Prostate gland (tissue), 2 donors: ENCODE data around the gene OR13D1. TPM values are rescaled to one million over a fixed set of nuclear protein-coding genes. Genes with fewer than 3 reads are reported as not detected.

Source experiments
- DNase-seq: peaks from one replicate; pipeline ENCODE4 v3.0.0-alpha.2; 2019; ENCODE audit warnings: low spot score
- H3K27ac ChIP-seq, 2 donors: fragments of 200-600 bp; sonication (generic); 2 replicates each; pipeline ENCODE4 v1.5.1; 2017 to 2019
- H3K27me3 ChIP-seq: fragments of 200-600 bp; sonication (generic); replicated peaks from 2 replicates; pipeline ENCODE4 v1.5.1; 2019; ENCODE audit not compliant: insufficient read depth
- H3K36me3 ChIP-seq, 2 donors: fragments of 200-600 bp; sonication (generic); 1 replicate in 1 of 2; 2 replicates in 1 of 2; pipeline versions ENCODE4 v1.5.1 to v1.8.1; 2017 to 2019
- H3K4me1 ChIP-seq: fragments of 200-600 bp; sonication (generic); replicated peaks from 2 replicates; pipeline ENCODE4 v1.5.1; 2019
- H3K4me3 ChIP-seq, 2 donors: fragments of 200-600 bp; sonication (generic); 2 replicates each; pipeline ENCODE4 v1.5.1; 2017 to 2019
- H3K9me3 ChIP-seq: fragments of 200-600 bp; sonication (generic); 2 replicates; pipeline ENCODE4 v1.5.1; 2017
- CTCF ChIP-seq, 4 experiments: fragments of 200-600 bp in 2 of 4; fragments of 450-650 bp in 2 of 4; sonication (generic) in 2 of 4; IDR thresholded peaks; 1 replicate in 3 of 4; 2 replicates in 1 of 4; pipeline ENCODE4 v1.5.1; 2016 to 2019; ENCODE audit warnings: antibody characterized with exemption in 4 of 4, mild to moderate bottlenecking in 2 of 4, moderate library complexity in 2 of 4
- POLR2A ChIP-seq: fragments of 450-650 bp; IDR thresholded peaks from one replicate; pipeline ENCODE4 v1.6.1; 2016; ENCODE audit warnings: antibody characterized with exemption, mild to moderate bottlenecking
- POLR2AphosphoS5 ChIP-seq: sonication (generic); formaldehyde crosslinking; IDR thresholded peaks from one replicate; pipeline ENCODE4 v1.6.1; 2017; ENCODE audit warnings: antibody characterized with exemption
- WGBS: methylation state at CpG from one replicate; pipeline ENCODE4 v1.1.5; 2018; 5-methylcytosine and 5-hydroxymethylcytosine counted together
- intact Hi-C: fragments of 100-400 bp; cut with DNase I; formaldehyde crosslinking; loops from one replicate; pipeline ENCODE4 v1.14.2; 2022
- total RNA-seq, 2 donors: library from RNA; depleted of rRNA; stranded (reverse); fragments of >200 nt; gene quantifications; one replicate each; pipeline ENCODE4 v1.1.0, GENCODE V29; 2016

Gene OR13D1
- total RNA-seq, 2 donors from 2014 or later = not detected

- H3K4me1 ChIP-seq = no peaks in the 10 kb centered on the region
- H3K27ac ChIP-seq = no peak overlapping the region
- H3K36me3 ChIP-seq = no peaks in the 10 kb centered on the region
- intact Hi-C loops = no loop called here
- no peak overlapping the region for H3K4me3 ChIP-seq
- TF ChIP-seq POLR2A (no peak), POLR2AphosphoS5 (no peak), CTCF (IDR thresholded peaks at IDR 0.05) (no peak)
- no peak for DNase-seq
- WGBS = 63% methylated on average over 3 of the region's 3 CpGs
- no peaks in the 10 kb centered on the region for H3K27me3 ChIP-seq
- H3K9me3 ChIP-seq = no peaks in the 10 kb centered on the region
Observed at GRCh38 chr9:104738452-104738851, 44.1 kb downstream of the OR13D1 start.

- WGBS = 31% methylated on average over 1 of the region's 1 CpG
Observed at GRCh38 chr9:104740621-104741020, 46.3 kb downstream of the OR13D1 start.

GRCh38 chr9:104743376-104743985, 49.2 kb downstream of the OR13D1 start:
- Histone ChIP-seq H3K36me3 (no peaks in the 10 kb centered on the region), H3K9me3 (no peaks in the 10 kb centered on the region), H3K4me3 (no peak overlapping the region), H3K27me3 (no peaks in the 10 kb centered on the region), H3K4me1 (no peaks in the 10 kb centered on the region), H3K27ac (no peak overlapping the region)
- peak; percentile 15 for DNase-seq
- WGBS = 29% methylated on average over 7 of the region's 7 CpGs
- TF ChIP-seq POLR2A (no peak), CTCF (IDR thresholded peaks at IDR 0.05) (peak; percentile 12 to 70 (median 60)), POLR2AphosphoS5 (peak; percentile 26)
- intact Hi-C loops = no loop called here

More at GRCh38 chr9:104740621-104741020, 46.3 kb downstream of the OR13D1 start:
- no peaks in the 10 kb centered on the region for H3K27me3 ChIP-seq
- no peak for TF ChIP-seq CTCF (IDR thresholded peaks at IDR 0.05)
- TF ChIP-seq POLR2AphosphoS5 = no peak
- TF ChIP-seq POLR2A = no peak
- H3K36me3 ChIP-seq = no peaks in the 10 kb centered on the region
- no peak overlapping the region for H3K4me3 ChIP-seq
- no peaks in the 10 kb centered on the region for H3K4me1 ChIP-seq
- no peak overlapping the region for H3K27ac ChIP-seq
- DNase-seq = no peak
- no peaks in the 10 kb centered on the region for H3K9me3 ChIP-seq
- intact Hi-C loops = no loop called here

Other genes starting within 250 kb of the OR13D1 start
- gene OR13F1, start 190.3 kb upstream of the OR13D1 start, total RNA-seq = not detected
- not detected for gene OR13C4, start 167.3 kb upstream of the OR13D1 start, total RNA-seq
- not detected for gene OR13C3, start 157.7 kb upstream of the OR13D1 start, total RNA-seq
- not detected for gene OR13C8, start 125.3 kb upstream of the OR13D1 start, total RNA-seq
- not detected for gene OR13C5, start 95.1 kb upstream of the OR13D1 start, total RNA-seq
- gene OR13C2, start 88.9 kb upstream of the OR13D1 start, total RNA-seq = not detected
- not detected for gene OR13C9, start 76.3 kb upstream of the OR13D1 start, total RNA-seq
- 10 to 100 TPM; 14.6 to 18.8 TPM for gene NIPSNAP3A, start 53.2 kb downstream of the OR13D1 start, total RNA-seq
- gene NIPSNAP3B, start 69.6 kb downstream of the OR13D1 start, total RNA-seq = 1 to 10 TPM; 2.4 to 3.6 TPM
- 10 to 100 TPM; 11.0 to 63.7 TPM for gene ABCA1, start 233.6 kb downstream of the OR13D1 start, total RNA-seq